Measurements from ENCODE around the gene ACAP1.

Gene ACAP1

DNA sequence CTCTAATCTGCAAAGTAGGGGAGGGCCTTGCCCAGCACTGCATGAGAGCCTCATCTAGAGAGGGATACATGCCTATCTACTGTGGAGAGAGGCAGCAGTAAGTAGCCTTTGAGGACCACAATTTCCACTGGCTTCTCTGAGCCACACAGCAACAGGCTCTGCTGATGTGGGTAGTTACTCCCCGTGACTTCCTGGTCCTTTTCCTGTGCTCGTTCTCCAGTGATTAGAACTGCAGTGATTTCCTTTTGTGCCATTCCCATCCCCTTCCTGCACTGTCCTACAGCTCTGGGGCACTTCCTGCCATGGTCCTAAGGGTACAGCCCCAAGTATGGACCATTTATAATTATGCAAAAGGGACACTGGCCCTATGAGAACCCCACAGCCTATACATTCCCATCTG lies 55.0 kb downstream of the ACAP1 start:
- no peak for DNase-seq

DNA sequence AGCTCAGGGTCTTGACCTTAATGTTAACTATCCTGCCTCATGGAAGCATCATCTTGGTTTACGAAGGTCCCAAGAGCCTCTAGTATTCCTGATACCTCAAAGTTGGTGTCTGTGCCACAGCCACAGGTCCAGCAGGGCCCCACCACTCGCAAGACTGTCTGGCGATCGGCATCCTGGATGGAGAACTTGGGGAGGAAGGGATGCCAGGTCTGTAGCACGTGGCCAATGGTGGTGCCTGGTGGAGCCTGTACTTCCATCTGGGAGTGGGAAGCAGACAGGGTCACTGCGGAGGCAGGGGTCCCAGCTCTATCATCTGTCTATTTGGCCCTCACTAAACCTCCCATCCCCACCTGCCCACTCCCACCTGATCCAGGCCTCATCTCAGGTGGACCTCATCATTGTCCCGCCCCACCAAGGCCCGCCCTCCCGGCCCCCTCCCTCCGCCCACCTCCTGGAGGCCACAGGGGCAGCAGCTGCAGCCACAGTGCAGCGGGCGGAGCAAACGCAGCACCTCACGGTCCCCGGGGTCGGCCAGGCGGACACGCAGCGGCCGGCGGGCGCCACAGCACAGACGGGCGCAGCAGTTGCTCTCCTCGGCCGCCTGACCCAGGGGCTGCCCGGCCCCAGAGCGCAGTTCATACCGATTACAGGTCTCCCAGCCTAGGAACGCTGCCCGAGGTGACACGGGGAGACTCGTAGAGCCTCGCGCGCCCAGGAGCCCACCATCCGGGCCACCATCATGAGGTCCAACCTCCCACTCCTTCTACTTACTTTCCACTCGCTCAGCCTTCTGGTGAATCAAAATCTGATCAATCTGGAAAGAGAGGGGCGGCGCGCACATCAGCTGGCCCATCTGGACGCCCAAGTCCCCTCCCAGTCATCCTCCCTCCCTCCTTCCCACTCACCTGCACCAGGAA lies 56.6 kb downstream of the ACAP1 start:
- DNase-seq = no peak

DNA sequence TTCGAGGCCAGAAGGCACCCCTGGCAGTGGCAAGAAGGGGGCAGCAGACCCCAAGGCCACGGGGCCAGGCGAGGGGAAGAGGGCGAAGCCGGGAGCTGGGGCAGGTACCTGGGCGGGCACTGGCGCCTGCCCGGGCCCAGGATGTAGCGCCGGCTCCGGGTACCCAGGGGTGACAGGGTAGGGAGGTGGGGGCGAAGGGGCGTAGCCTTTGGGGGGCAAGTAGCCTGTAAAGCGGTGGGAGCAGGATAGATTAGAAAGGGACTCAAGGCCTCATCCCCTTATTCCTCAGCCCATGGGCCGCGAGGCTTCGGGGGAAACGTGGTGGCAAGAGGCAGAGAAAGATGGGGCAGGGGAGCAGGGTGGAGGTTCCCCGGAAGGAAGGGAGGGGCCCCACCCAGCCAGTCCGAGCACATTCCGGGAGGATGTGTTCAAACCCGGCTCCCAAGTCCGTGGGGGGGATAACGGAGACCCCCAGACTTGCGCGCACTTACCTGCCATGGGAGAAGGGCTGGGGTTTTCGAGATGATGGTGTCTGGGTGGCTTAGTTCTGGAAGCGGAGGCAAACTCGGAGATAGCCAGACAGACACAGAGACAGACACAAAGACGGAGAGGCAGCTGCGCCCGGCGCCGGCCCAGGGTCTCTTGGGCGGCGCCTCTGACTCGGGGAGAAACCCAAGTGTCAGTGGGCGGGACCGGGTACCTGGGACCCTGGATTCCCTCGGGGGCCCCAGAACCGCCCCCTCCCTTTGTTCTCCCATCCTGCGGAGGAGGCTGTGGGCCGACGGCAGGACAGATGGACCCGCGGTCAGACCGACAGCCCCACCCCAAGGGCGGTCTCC lies 57.5 kb downstream of the ACAP1 start:
- no peak for DNase-seq

- DNase-seq = peak; percentile 55
Measured at GRCh38 chr17:7394452-7395191, 58.3 kb downstream of the ACAP1 start, which contains the start of gene PLSCR3. Gene PLSCR3, minus strand, starts transcription at chr17:7394525. Its CDS starts 415 bp downstream, at chr17:7394110.

GRCh38 chr17:7396147-7396546 lies 59.8 kb downstream of the ACAP1 start:
- DNase-seq = no peak

DNA sequence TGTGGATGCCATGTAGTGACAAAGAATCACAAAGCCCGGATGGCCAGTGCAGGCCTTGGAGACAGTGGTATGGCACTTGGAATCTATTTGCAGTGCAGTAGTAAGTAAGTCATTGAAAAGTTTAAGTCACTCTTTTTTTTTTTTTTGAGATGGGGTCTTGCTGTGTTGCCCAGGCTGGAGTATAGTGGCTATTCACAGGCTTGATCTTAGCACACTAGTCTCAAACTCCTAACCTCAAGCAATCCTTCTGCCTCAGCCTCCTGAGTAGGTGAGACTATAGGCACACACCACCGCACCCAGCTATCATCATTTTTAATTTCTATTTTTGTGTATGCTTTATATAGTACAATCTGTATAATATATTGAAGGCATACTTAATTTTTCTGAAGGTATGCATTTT lies 62.3 kb downstream of the ACAP1 start:
- DNase-seq = no peak
